Measurements from ENCODE around the gene GMNN.

GRCh38 chr6:24760210-24760609, 14.5 kb upstream of the GMNN start:
- TF ChIP-seq CTCF (optimal IDR thresholded peaks at IDR 0.05 in 1 of 3, IDR thresholded peaks at IDR 0.05 in 1 of 3, conservative IDR thresholded peaks at IDR 0.05 in 1 of 3; ENCODE audit: extremely low read depth in 1 of 3, insufficient read depth in 2 of 3, low read length in 3 of 3) (no peak), EZH2 (IDR thresholded peaks at IDR 0.05; ENCODE audit: low read length) (no peak)

Data from keratinocyte (primary cell).